ENCODE measurements around the gene GRAP2. TPM values are rescaled to one million over a fixed set of nuclear protein-coding genes. Genes with fewer than 3 reads are reported as not detected.

GRAP2 gene
- polyA plus RNA-seq, 3 donors = 0.05 to 4.2 (median 0.97) TPM

GRCh38 chr22:39999144-39999757 lies 98.4 kb downstream of the GRAP2 start:
- no peaks in the 10 kb centered on the region for H3K36me3 ChIP-seq (replicated peaks in 1 of 2; ENCODE audit: control insufficient read depth in 1 of 2, insufficient read depth in 2 of 2, low read length in 2 of 2)
- H3K4me2 ChIP-seq (replicated peaks; ENCODE audit: extremely low read depth, low read length, poor library complexity, severe bottlenecking) = no peak overlapping the region
- Mint-ChIP-seq H3K36me3 (no peaks in the 10 kb centered on the region), H3K27me3 (ENCODE audit: low read depth in 3 of 3) (peaks cover 39 to 59% (median 49%) of the 10 kb centered on the region in 3 donors), H3K4me3 (no peak overlapping the region), H3K9me3 (peaks cover 0 to 3% (median 0%) of the 10 kb centered on the region in 7 donors), H3K4me1 (peaks cover 7% of the 10 kb centered on the region), H3K27ac (peak overlapping the region in 1 of 7 donors; percentile 58)
- peaks cover 18 to 47% of the 10 kb centered on the region in 2 donors for H3K27me3 ChIP-seq (ENCODE audit: control insufficient read depth in 2 of 2, insufficient read depth in 2 of 2, low read length in 2 of 2)
- H3K79me2 ChIP-seq (ENCODE audit: insufficient read depth, low read length) = no peaks in the 10 kb centered on the region
- no peak overlapping the region for H2AFZ ChIP-seq (ENCODE audit: insufficient read depth, low read depth, low read length, poor library complexity, severe bottlenecking)
- no peak overlapping the region for H3K9ac ChIP-seq (ENCODE audit: insufficient read depth, low read length, poor library complexity, severe bottlenecking)
- WGBS (ENCODE audit: insufficient coverage) = 85% methylated on average over 16 of the region's 16 CpGs
- peaks cover 5 to 10% of the 10 kb centered on the region in 2 donors for H3K4me1 ChIP-seq (ENCODE audit: control insufficient read depth in 1 of 2, insufficient read depth in 2 of 2, low read length in 2 of 2)
- no peaks in the 10 kb centered on the region for H4K20me1 ChIP-seq (ENCODE audit: insufficient read depth, low read length)
- H3K4me3 ChIP-seq (replicated peaks in 1 of 3; ENCODE audit: low read depth in 2 of 3, low read length in 3 of 3) = no peak overlapping the region
- TF ChIP-seq CTCF (IDR thresholded peaks at IDR 0.05) = no peak
- DNase-seq = no peak
- H3K9me3 ChIP-seq (replicated peaks in 1 of 2; ENCODE audit: control insufficient read depth in 1 of 2, insufficient read depth in 1 of 2, low read length in 2 of 2) = no peaks in the 10 kb centered on the region
- H3K27ac ChIP-seq (ENCODE audit: low read depth in 1 of 2, low read length in 2 of 2) = no peak overlapping the region
- intact Hi-C loops (cut with micrococcal nuclease) = loop anchor here in 1 of 2 donors (10.0 kb wide), 1 partner anchor 64 kb away; no protein-coding TSS in a partner anchor

- H3K9me3 Mint-ChIP-seq = peaks cover 0 to 3% (median 0%) of the 10 kb centered on the region in 7 donors
- 95% methylated on average over 4 of the region's 5 CpGs for WGBS (ENCODE audit: insufficient coverage)
- peaks cover 13 to 43% of the 10 kb centered on the region in 2 donors for H3K27me3 ChIP-seq (ENCODE audit: control insufficient read depth in 2 of 2, insufficient read depth in 2 of 2, low read length in 2 of 2)
- no peak for TF ChIP-seq CTCF (IDR thresholded peaks at IDR 0.05)
- H3K4me2 ChIP-seq (replicated peaks; ENCODE audit: extremely low read depth, low read length, poor library complexity, severe bottlenecking) = no peak overlapping the region
- H3K9ac ChIP-seq (ENCODE audit: insufficient read depth, low read length, poor library complexity, severe bottlenecking) = no peak overlapping the region
- intact Hi-C loops (cut with micrococcal nuclease) = loop anchor here in 1 of 2 donors (5.0 kb wide), 1 partner anchor 33 kb away; no protein-coding TSS in a partner anchor
- H3K27ac ChIP-seq (ENCODE audit: low read depth in 1 of 2, low read length in 2 of 2) = no peak overlapping the region
- H3K4me3 Mint-ChIP-seq = no peak overlapping the region
- DNase-seq = no peak
- no peak overlapping the region for H3K4me3 ChIP-seq (replicated peaks in 1 of 3; ENCODE audit: low read depth in 2 of 3, low read length in 3 of 3)
- H3K36me3 ChIP-seq (replicated peaks in 1 of 2; ENCODE audit: control insufficient read depth in 1 of 2, insufficient read depth in 2 of 2, low read length in 2 of 2) = no peaks in the 10 kb centered on the region
- H3K36me3 Mint-ChIP-seq = no peaks in the 10 kb centered on the region
- H3K4me1 ChIP-seq (ENCODE audit: control insufficient read depth in 1 of 2, insufficient read depth in 2 of 2, low read length in 2 of 2) = peaks cover 3% of the 10 kb centered on the region in 2 donors
- H3K27ac Mint-ChIP-seq = peak overlapping the region in 1 of 7 donors; percentile 40
- peaks cover 5% of the 10 kb centered on the region for H3K4me1 Mint-ChIP-seq
- H4K20me1 ChIP-seq (ENCODE audit: insufficient read depth, low read length) = no peaks in the 10 kb centered on the region
- H3K9me3 ChIP-seq (replicated peaks in 1 of 2; ENCODE audit: control insufficient read depth in 1 of 2, insufficient read depth in 1 of 2, low read length in 2 of 2) = no peaks in the 10 kb centered on the region
- no peaks in the 10 kb centered on the region for H3K79me2 ChIP-seq (ENCODE audit: insufficient read depth, low read length)
- peaks cover 39 to 53% (median 46%) of the 10 kb centered on the region in 3 donors for H3K27me3 Mint-ChIP-seq (ENCODE audit: low read depth in 3 of 3)
- no peak overlapping the region for H2AFZ ChIP-seq (ENCODE audit: insufficient read depth, low read depth, low read length, poor library complexity, severe bottlenecking)
Measured at GRCh38 chr22:40000171-40000570, 99.3 kb downstream of the GRAP2 start.

Data from CD14-positive monocyte (primary cell).